IPS-15b (cell line): Measurements from ENCODE around the gene TNKS2.

Source experiments
- H3K27me3 ChIP-seq: one replicate; pipeline ENCODE4 v1.6.1; 2013; ENCODE audit warnings: low read length; ENCODE audit not compliant: control insufficient read depth, insufficient read depth
- H3K36me3 ChIP-seq: one replicate; pipeline ENCODE4 v1.6.1; 2013; ENCODE audit warnings: low read length; ENCODE audit not compliant: control insufficient read depth, insufficient read depth
- H3K4me1 ChIP-seq: one replicate; pipeline ENCODE4 v1.6.1; 2013; ENCODE audit warnings: mild to moderate bottlenecking, low read length; ENCODE audit not compliant: control insufficient read depth, insufficient read depth
- H3K4me3 ChIP-seq: one replicate; pipeline ENCODE4 v1.5.1; 2013; ENCODE audit warnings: low read depth, low read length
- H3K9ac ChIP-seq: one replicate; pipeline ENCODE4 v1.6.1; 2013; ENCODE audit warnings: low read depth, mild to moderate bottlenecking, low read length
- H3K9me3 ChIP-seq: one replicate; pipeline ENCODE4 v1.6.1; 2013; ENCODE audit warnings: mild to moderate bottlenecking, low read length; ENCODE audit not compliant: control insufficient read depth, insufficient read depth

Gene TNKS2

DNA sequence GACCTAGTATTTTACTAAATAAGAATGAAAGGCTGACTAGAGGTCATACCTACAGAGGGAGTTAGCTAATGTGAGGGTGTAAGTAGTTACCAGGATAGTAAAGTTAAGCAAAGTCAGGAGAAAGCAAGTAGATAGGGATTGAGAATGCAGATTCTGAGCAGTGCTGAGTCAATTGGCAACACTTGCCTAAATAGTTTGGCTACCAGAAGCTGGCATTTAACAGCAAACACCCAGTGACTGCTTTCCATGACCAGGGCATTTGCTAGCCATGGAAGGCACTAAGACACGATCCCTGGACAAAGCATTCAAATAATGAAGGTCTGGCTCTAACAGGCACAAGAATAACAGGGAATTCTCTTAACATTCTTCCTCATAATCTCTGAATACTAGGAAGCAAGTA is 25.9 kb downstream of the TNKS2 start:
- H3K4me3 ChIP-seq, result no peak overlapping the region
- no peak overlapping the region for H3K9ac ChIP-seq
- H3K4me1 ChIP-seq, result no peaks in the 10 kb centered on the region
- peaks cover 4% of the 10 kb centered on the region for H3K36me3 ChIP-seq
- H3K27me3 ChIP-seq, result no peaks in the 10 kb centered on the region
- no peaks in the 10 kb centered on the region for H3K9me3 ChIP-seq

DNA sequence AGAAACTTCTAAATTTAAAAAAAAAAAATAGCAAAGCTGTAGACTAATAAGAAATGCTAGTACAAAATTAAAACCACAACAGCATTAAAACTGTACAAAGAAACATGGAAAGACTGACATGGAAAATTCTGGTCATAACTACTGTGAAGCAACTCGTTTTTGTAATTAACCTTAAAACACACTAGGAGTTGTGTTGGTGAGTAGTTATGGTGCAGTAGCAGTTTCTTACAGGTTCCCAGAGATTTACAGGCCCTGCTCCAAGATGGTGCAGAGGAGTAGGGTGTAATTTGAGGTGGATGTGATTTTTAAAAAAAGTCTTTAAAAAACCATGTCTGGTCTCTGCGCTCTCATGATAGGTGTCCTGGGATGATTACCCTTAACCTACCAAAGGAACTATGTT is 31.0 kb downstream of the TNKS2 start:
- Histone ChIP-seq H3K9ac (no peak overlapping the region), H3K4me1 (no peaks in the 10 kb centered on the region), H3K9me3 (no peaks in the 10 kb centered on the region), H3K36me3 (peaks cover 4% of the 10 kb centered on the region), H3K4me3 (no peak overlapping the region), H3K27me3 (no peaks in the 10 kb centered on the region)

DNA sequence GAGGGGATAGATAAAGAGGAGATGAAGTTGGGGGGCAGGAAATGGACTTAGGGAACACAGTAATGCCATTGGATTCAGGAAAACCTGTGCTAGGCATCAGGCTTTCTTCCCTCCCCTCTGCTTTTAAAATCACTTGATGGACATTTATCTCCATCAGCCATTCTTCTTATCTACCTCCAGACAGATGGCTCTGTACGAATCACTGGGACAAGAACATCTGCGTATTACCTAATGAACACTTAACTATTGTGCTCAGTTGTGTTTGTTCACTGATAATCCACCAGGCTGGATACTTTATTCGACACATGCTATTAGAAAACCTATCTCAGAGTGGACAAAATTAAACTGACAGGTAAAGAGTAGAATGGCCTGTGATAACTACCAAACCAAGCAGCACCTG is 40.0 kb downstream of the TNKS2 start:
- Histone ChIP-seq H3K9me3 (no peaks in the 10 kb centered on the region), H3K27me3 (no peaks in the 10 kb centered on the region), H3K9ac (no peak overlapping the region), H3K4me1 (no peaks in the 10 kb centered on the region), H3K4me3 (no peak overlapping the region), H3K36me3 (peaks cover 5% of the 10 kb centered on the region)

DNA sequence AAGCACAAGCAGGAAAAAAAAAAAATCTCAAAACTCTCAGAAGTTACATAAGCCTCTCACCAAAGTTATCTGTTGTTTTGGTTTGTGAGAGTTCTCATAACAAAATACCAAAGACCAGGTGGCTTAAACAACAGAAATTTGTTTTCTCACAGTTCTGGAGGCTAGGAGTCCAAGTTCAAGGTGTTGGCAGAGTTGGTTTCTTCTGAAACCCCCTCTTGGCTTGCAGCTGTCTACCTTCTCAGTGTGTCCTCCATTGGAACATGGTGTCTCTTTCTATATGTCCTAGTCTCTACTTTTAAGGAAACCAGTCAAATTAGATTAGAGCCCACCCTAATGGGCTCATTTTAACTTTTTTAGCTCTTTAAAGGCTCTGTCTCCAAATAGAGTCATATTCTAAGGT is 44.9 kb downstream of the TNKS2 start:
- H3K36me3 ChIP-seq, result peaks cover 20% of the 10 kb centered on the region
- no peak overlapping the region for H3K4me3 ChIP-seq
- H3K4me1 ChIP-seq, result no peaks in the 10 kb centered on the region
- no peak overlapping the region for H3K9ac ChIP-seq
- no peaks in the 10 kb centered on the region for H3K27me3 ChIP-seq
- H3K9me3 ChIP-seq, result no peaks in the 10 kb centered on the region

DNA sequence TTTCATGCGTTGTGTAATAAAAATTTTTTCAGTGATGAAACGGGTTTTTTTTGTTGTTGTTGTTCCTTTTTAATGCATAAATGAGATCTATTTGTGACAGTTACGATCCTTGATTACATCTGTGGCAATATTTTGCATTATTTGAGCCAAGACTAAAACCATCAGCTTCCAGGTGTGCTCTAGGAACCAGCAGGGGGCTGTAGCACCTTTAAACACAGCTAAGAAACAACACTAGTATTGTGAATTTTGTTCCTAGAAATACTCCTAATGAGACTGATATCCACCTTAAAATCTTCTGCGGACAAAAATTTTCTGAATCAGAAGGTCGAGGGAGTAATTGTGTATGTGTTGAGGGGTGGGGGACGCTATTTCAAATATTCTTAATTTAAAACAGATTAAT is 58.4 kb downstream of the TNKS2 start:
- no peaks in the 10 kb centered on the region for H3K4me1 ChIP-seq
- no peaks in the 10 kb centered on the region for H3K9me3 ChIP-seq
- peaks cover 8% of the 10 kb centered on the region for H3K36me3 ChIP-seq
- H3K4me3 ChIP-seq, result no peak overlapping the region
- no peaks in the 10 kb centered on the region for H3K27me3 ChIP-seq
- H3K9ac ChIP-seq, result no peak overlapping the region

DNA sequence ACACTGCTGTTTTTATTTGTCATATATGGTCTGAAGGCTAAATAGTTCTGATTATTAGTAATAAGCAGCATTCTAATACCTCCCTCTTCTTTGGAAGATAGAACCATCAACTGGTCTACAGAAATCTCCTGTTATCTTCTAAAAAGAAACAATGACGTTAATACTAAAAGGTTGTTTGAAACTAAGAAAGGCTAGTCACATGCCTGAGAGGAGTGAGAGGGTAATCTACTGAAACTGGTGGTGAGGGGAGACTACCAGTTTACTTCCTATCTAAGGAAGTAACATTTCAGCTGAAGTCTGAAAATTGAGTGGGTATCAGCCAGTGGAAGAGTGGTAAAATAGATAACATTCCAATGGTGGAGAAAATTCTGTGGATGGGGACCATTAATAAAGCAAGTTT is 62.7 kb downstream of the TNKS2 start:
- peaks cover 5% of the 10 kb centered on the region for H3K36me3 ChIP-seq
- H3K4me1 ChIP-seq, result peaks cover 3% of the 10 kb centered on the region
- H3K4me3 ChIP-seq, result no peak overlapping the region
- no peaks in the 10 kb centered on the region for H3K9me3 ChIP-seq
- H3K27me3 ChIP-seq, result no peaks in the 10 kb centered on the region
- no peak overlapping the region for H3K9ac ChIP-seq

DNA sequence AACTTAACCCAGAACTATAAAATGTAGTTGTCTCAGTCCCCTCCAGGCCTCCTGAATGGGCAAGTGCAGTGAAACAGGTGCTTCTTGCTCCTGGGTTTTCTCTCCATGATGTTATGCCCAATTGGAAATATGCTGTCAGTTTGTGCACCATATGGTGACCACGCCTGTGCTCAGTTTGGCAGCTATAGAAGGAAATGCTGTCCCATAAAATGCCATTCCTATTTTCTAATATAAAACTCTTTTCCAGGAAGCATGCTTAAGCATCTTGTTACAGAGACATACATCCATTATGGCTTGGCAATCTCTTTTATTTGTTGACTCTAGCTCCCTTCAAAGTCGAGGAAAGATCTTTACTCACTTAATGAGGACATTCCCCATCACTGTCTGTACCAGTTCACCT is 65.9 kb downstream of the TNKS2 start:
- Histone ChIP-seq H3K4me1 (peaks cover 3% of the 10 kb centered on the region), H3K36me3 (peaks cover 5% of the 10 kb centered on the region)

DNA sequence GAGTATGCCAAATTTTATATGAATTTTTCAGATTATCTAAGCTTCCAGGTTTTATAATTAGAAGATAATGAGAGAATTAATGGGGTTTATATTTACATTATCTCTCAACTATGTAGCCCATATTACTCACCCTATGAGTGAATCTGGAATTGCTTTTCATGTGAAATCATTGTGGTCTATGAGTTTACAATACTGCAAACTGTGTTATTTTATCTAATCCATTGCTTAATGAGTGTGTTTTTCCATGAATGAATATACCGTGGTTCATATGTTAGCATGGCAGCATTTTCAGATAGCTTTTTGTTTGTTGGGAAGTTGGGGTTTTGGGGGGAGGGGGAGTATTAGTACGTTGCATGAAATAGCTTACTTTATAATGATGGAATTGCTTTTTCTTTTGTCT is 66.5 kb downstream of the TNKS2 start:
- Histone ChIP-seq H3K4me1 (peaks cover 3% of the 10 kb centered on the region), H3K36me3 (peaks cover 1% of the 10 kb centered on the region), H3K9me3 (no peaks in the 10 kb centered on the region), H3K4me3 (no peak overlapping the region), H3K9ac (no peak overlapping the region), H3K27me3 (no peaks in the 10 kb centered on the region)

More for the DNA sequence above, 65.9 kb downstream of the TNKS2 start:
- no peaks in the 10 kb centered on the region for H3K27me3 ChIP-seq
- H3K4me3 ChIP-seq, result no peak overlapping the region
- H3K9me3 ChIP-seq, result no peaks in the 10 kb centered on the region
- H3K9ac ChIP-seq, result no peak overlapping the region

DNA sequence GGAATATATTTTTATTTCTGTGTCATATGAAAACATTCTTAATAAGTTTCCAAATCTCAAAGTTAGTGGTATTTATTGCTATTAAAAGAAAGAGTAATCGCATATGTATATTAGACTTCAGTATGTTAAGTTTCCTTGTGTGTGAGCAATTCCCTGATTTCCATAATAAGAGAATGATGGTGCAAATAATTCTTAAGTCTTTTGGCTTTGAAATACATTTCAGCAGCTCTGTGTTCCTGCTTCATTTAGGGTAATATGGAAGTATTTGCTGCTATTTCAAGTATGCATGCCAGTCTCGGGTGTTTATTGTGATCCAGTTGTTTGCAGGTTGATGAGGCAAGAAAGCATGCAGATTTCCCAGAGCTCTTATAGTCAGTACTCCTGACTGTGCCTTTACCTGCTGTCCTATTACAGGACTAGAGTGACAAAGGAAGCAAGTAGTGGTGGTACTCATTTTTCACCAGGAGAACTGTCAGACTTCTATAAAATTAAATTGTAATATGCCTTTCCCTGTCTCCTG is 67.4 kb downstream of the TNKS2 start:
- no peaks in the 10 kb centered on the region for H3K36me3 ChIP-seq
- H3K27me3 ChIP-seq, result no peaks in the 10 kb centered on the region
- no peak overlapping the region for H3K9ac ChIP-seq
- H3K4me1 ChIP-seq, result peaks cover 3% of the 10 kb centered on the region
- H3K4me3 ChIP-seq, result no peak overlapping the region
- no peaks in the 10 kb centered on the region for H3K9me3 ChIP-seq

DNA sequence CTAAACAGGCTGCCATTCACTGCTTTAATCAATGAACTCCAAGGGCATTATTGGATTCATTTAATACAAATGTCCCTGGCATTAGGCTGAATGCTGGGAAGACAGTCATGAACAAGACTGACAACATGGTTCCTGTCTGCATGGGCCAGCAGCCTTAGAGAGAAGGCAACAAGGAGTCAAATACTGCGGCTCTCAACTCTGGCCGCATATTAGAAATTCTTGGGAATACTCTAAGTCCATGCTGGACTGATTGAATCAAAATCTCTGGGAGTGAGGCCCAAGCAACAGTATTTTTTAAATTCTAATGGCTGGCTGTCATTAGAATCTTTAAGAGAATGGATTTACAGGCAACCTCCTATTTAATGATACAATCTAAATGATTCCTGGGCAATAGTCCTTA is 76.9 kb downstream of the TNKS2 start:
- Histone ChIP-seq H3K27me3 (no peaks in the 10 kb centered on the region), H3K36me3 (no peaks in the 10 kb centered on the region), H3K4me3 (no peak overlapping the region), H3K9me3 (no peaks in the 10 kb centered on the region), H3K4me1 (peaks cover 3% of the 10 kb centered on the region), H3K9ac (no peak overlapping the region)

DNA sequence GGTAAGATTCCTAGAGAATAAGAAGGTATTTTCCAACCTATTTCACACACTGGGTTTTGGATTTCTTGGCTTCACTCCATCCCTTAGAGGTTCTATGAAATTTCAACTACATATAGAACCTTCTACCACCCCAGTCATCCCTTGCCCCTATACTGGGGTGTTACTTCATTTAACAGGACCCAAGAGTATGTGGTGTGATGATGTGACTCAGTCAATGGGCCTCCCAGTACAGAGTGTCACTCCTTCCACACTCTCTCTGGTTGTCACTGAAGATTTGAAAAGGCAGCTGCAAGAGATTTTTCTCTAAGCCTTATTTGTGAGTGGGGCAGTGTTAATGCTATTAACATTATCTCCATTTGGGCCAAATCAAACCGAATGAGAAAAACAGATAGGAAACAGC is 77.6 kb downstream of the TNKS2 start:
- Histone ChIP-seq H3K4me3 (no peak overlapping the region), H3K36me3 (no peaks in the 10 kb centered on the region), H3K4me1 (peaks cover 7% of the 10 kb centered on the region), H3K27me3 (no peaks in the 10 kb centered on the region), H3K9ac (no peak overlapping the region), H3K9me3 (no peaks in the 10 kb centered on the region)

DNA sequence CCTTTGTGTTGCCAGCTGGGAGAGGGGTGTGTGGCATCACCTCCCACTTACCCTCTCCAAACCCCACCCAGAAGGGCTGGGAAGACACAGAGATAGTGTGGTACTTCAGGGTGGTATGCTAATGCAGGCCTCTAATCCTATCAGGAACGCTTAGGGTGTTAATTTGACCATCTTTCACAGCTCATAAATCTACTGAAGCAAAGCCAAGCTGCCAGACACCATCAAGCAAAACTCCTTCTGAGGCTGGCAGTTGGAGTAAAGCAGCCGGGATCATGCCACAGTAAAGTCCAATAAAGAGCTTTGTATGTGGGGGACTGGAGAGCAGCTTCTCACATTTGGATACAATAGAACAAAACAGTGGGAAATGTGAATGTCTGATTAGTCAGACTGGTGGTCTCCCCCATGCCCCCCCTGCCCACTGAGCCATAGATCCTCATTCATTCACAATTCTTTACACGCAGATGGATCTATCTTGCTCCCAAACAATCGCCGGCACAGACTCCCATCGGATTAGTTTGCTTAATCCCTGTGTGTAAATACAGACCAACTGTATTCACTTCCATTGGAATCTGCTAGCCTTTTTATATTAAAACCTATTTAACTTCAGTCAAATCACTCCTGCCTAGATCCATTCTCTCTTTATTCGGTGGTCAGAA is 81.4 kb downstream of the TNKS2 start:
- Histone ChIP-seq H3K9me3 (no peaks in the 10 kb centered on the region), H3K4me1 (peaks cover 21% of the 10 kb centered on the region), H3K9ac (no peak overlapping the region), H3K27me3 (no peaks in the 10 kb centered on the region), H3K4me3 (no peak overlapping the region), H3K36me3 (no peaks in the 10 kb centered on the region)
